B cell (primary cell): Measurements from ENCODE around the gene TBX2. TPM values are rescaled to one million over a fixed set of nuclear protein-coding genes. Genes with fewer than 3 reads are reported as not detected.

ENCODE experiments used
- ATAC-seq: fragments of 200-7000 bp; cut with Tn5 transposase; one replicate; pipeline ENCODE4 v1.10.0; 2021; ENCODE audit warnings: low read depth, mild to moderate bottlenecking, moderate number of reproducible peaks, moderate library complexity
- CTCF ChIA-PET: fragments of 350-600 bp; sonication (Branson Sonifier 250); formaldehyde crosslinking; loops from one replicate; lab custom pipeline; 2021; ENCODE audit warnings: antibody characterized with exemption, inconsistent platforms; lab: Charles Lee
- POLR2A ChIA-PET: fragments of 350-600 bp; sonication (Branson Sonifier 250); formaldehyde crosslinking; loops from one replicate; lab custom pipeline; 2021; ENCODE audit warnings: antibody characterized with exemption; lab: Charles Lee
- DNase-seq: peaks from one replicate; pipeline ENCODE4 v3.0.0; 2013
- H2AFZ ChIP-seq: 2 replicates; pipeline ENCODE4 v1.6.1; 2012; ENCODE audit warnings: mild to moderate bottlenecking, low read depth, low read length; ENCODE audit not compliant: insufficient read depth, poor library complexity, severe bottlenecking
- H3K27ac ChIP-seq, 2 donors: 1 replicate in 1 of 2; 2 replicates in 1 of 2; pipeline ENCODE4 v1.5.1; 2012 to 2013; ENCODE audit warnings: low read length in 2 of 2, mild to moderate bottlenecking in 2 of 2, moderate library complexity in 1 of 2
- H3K27me3 ChIP-seq, 4 experiments: fragments of 200-600 bp in 1 of 4; sonication (generic) in 1 of 4; replicated peaks in 1 of 4; 1 replicate in 2 of 4; 2 replicates in 2 of 4; pipeline versions ENCODE4 v1.6.1 to v1.7.0; 2013 to 2016; ENCODE audit warnings: low read length in 3 of 4, mild to moderate bottlenecking in 2 of 4, mixed read lengths in 1 of 4, moderate library complexity in 1 of 4; ENCODE audit not compliant: insufficient read depth in 4 of 4, control insufficient read depth in 3 of 4; ENCODE audit errors: control extremely low read depth in 1 of 4
- H3K36me3 ChIP-seq, 2 experiments: replicated peaks in 1 of 2; 1 replicate in 1 of 2; 2 replicates in 1 of 2; pipeline versions ENCODE4 v1.6.1 to v1.7.1; 2013; ENCODE audit warnings: low read length in 1 of 2; ENCODE audit not compliant: insufficient read depth in 2 of 2, control insufficient read depth in 1 of 2; ENCODE audit errors: control extremely low read depth in 1 of 2, extremely low read depth in 1 of 2
- H3K4me1 ChIP-seq, 2 donors: fragments of 200-600 bp in 1 of 2; sonication (generic) in 1 of 2; 1 replicate in 1 of 2; 2 replicates in 1 of 2; pipeline versions ENCODE4 v1.5.1 to v1.6.1; 2013 to 2017; ENCODE audit warnings: low read length in 2 of 2; ENCODE audit not compliant: control insufficient read depth in 2 of 2, insufficient read depth in 2 of 2
- H3K4me2 ChIP-seq: replicated peaks from 2 replicates; pipeline ENCODE3; 2012; ENCODE audit warnings: mild to moderate bottlenecking, low read depth, low read length; ENCODE audit not compliant: poor library complexity, severe bottlenecking
- H3K4me3 ChIP-seq, 5 experiments: fragments of 200-600 bp in 1 of 5; sonication (generic) in 1 of 5; 1 replicate in 3 of 5; 2 replicates in 2 of 5; pipeline versions ENCODE4 v1.5.1 to v1.7.0; 2011 to 2016; ENCODE audit warnings: low read length in 4 of 5, mild to moderate bottlenecking in 4 of 5, low read depth in 2 of 5, control low read depth in 1 of 5, moderate library complexity in 1 of 5; ENCODE audit not compliant: insufficient read depth in 1 of 5; ENCODE audit errors: control extremely low read depth in 1 of 5, extremely low read depth in 1 of 5
- H3K79me2 ChIP-seq: fragments of 200-600 bp; sonication (generic); one replicate; pipeline ENCODE4 v1.6.0; 2016; ENCODE audit warnings: low read length; ENCODE audit not compliant: control insufficient read depth, insufficient read depth
- H3K9ac ChIP-seq: fragments of 200-600 bp; sonication (generic); 2 replicates; pipeline ENCODE4 v1.6.1; 2017; ENCODE audit warnings: mild to moderate bottlenecking, low read length, moderate library complexity
- H3K9me3 ChIP-seq, 3 donors: one replicate each; pipeline versions ENCODE4 v1.6.1 to v1.7.1; 2013; ENCODE audit warnings: low read length in 2 of 3; ENCODE audit not compliant: control insufficient read depth in 2 of 3, insufficient read depth in 1 of 3; ENCODE audit errors: control extremely low read depth in 1 of 3
- H4K20me1 ChIP-seq: 2 replicates; pipeline ENCODE4 v1.6.0; 2012; ENCODE audit warnings: mild to moderate bottlenecking, low read length; ENCODE audit not compliant: insufficient read depth, control insufficient read depth, poor library complexity, severe bottlenecking
- H3K27ac Mint-ChIP-seq: one replicate; pipeline ENCODE4 v1.8.0; 2021; ENCODE audit warnings: mixed read lengths
- H3K27me3 Mint-ChIP-seq: one replicate; pipeline ENCODE4 v1.8.0; 2021; ENCODE audit warnings: mixed read lengths
- H3K4me1 Mint-ChIP-seq: one replicate; pipeline ENCODE4 v1.8.0; 2021; ENCODE audit warnings: mixed read lengths
- H3K4me3 Mint-ChIP-seq: one replicate; pipeline ENCODE4 v1.8.0; 2021; ENCODE audit warnings: mixed read lengths
- H3K9me3 Mint-ChIP-seq: one replicate; pipeline ENCODE4 v1.8.0; 2022; ENCODE audit warnings: mixed read lengths; ENCODE audit not compliant: insufficient read depth
- CTCF ChIP-seq: fragments of 200-600 bp; IDR thresholded peaks from one replicate; pipeline ENCODE4 v1.8.0; 2022; ENCODE audit warnings: antibody characterized with exemption, mild to moderate bottlenecking
- EZH2 ChIP-seq: IDR thresholded peaks from 2 replicates; pipeline ENCODE4 v1.6.1; 2012; ENCODE audit warnings: borderline replicate concordance, low read depth, mild to moderate bottlenecking, moderate library complexity, low read length; ENCODE audit not compliant: insufficient read depth, poor library complexity, severe bottlenecking
- WGBS: methylation state at CpG from one replicate; pipeline ENCODE4 v1.1.5; 2013; ENCODE audit warnings: missing lambda C conversion rate; ENCODE audit not compliant: insufficient coverage; 5-methylcytosine and 5-hydroxymethylcytosine counted together
- intact Hi-C: fragments of 100-400 bp; cut with micrococcal nuclease; formaldehyde crosslinking; loops from one replicate; pipeline ENCODE4 v1.10.0; 2022
- polyA plus RNA-seq: library from polyadenylated mRNA; depleted of rRNA; stranded (reverse); fragments of >200 nt; gene quantifications from 2 replicates; pipeline ENCODE4 v1.2.3, GENCODE V29; 2012
- total RNA-seq, 2 donors: library from RNA; stranded (reverse); fragments of 120-200 nt in 1 of 2; gene quantifications; 1 replicate in 1 of 2; 2 replicates in 1 of 2; pipeline versions ENCODE4 v1.2.3 to v1.2.4, GENCODE V29; 2013 to 2022

TBX2 gene
- total and polyA plus RNA-seq, 2 donors (not counting 1 experiment from before 2014, with no cell fraction given): not detected

- 67% methylated on average over 7 of the region's 8 CpGs for WGBS
- H3K9me3 ChIP-seq: peaks cover 0 to 75% (median 2%) of the 10 kb centered on the region in 3 donors
- no peaks in the 10 kb centered on the region for H3K79me2 ChIP-seq
- Mint-ChIP-seq H3K4me1 (peaks cover 56% of the 10 kb centered on the region), H3K27me3 (peaks cover 62% of the 10 kb centered on the region), H3K27ac (no peak overlapping the region), H3K9me3 (no peaks in the 10 kb centered on the region), H3K4me3 (peak overlapping the region; percentile 3)
- ATAC-seq (no peak), DNase-seq (no peak)
- TF ChIP-seq CTCF: no peak
- TF ChIP-seq EZH2: no peak
- ChIA-PET CTCF (interaction anchor here (0.6 to 0.9 kb wide), 2 partner anchors 509 to 687 kb away, joined by 3 read pairs; no protein-coding TSS in a partner anchor), POLR2A (interaction anchor here (0.6 kb wide), 1 partner anchor 10 kb away, joined by 11 read pairs; no protein-coding TSS in a partner anchor)
- no peak overlapping the region for H3K4me3 ChIP-seq
- peaks cover 25% of the 10 kb centered on the region for H4K20me1 ChIP-seq
- H3K9ac ChIP-seq: no peak overlapping the region
- peaks cover 76 to 83% of the 10 kb centered on the region in 2 donors for H3K4me1 ChIP-seq
- intact Hi-C loops: no loop called here
- H3K4me2 ChIP-seq: no peak overlapping the region
- no peak overlapping the region for H2AFZ ChIP-seq
- H3K36me3 ChIP-seq: no peaks in the 10 kb centered on the region
- H3K27ac ChIP-seq: no peak overlapping the region
- peaks cover 0 to 93% (median 75%) of the 10 kb centered on the region in 4 experiments for H3K27me3 ChIP-seq
Observed at GRCh38 chr17:61406971-61407911, 7.6 kb downstream of the TBX2 start.
